ENCODE results near the gene DYNC1H1.

DYNC1H1 gene

DNA sequence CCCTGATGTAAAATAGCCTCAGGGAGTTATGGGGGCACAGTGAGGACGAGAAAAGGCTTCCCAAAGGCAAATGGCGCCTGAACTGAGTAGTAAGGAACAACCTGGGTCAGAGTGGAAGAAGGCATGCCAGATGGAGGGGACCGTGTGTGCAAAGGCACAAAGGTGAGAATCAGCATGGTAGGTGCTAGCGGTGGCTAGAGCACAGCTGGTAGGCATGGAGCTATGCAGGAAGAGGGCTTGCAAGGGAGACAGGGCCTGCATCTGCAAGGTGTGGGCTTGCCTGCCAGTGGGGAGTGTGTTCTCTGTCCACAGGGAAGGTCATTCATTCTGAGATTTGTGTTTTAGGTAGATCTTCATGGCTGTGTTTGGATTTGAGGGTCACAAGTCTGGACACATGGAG lies 141.0 kb downstream of the DYNC1H1 start:
- Histone ChIP-seq H3K4me2 (no peak overlapping the region), H3K4me3 (IDR thresholded peaks at IDR 0.05; ENCODE audit: insufficient read depth, low read depth, low read length) (no peak overlapping the region), H2AFZ (ENCODE audit: low read depth) (no peak overlapping the region), H3K4me1 (ENCODE audit: low read depth, poor library complexity, severe bottlenecking) (no peaks in the 10 kb centered on the region), H3K27ac (no peak overlapping the region), H3K9ac (no peak overlapping the region), H3K27me3 (ENCODE audit: insufficient read depth, low read depth) (no peaks in the 10 kb centered on the region), H3K36me3 (ENCODE audit: insufficient read depth) (no peaks in the 10 kb centered on the region), H4K20me1 (ENCODE audit: insufficient read depth) (no peaks in the 10 kb centered on the region), H3K79me2 (ENCODE audit: insufficient read depth, low read depth) (no peaks in the 10 kb centered on the region)
- TF ChIP-seq, protein P1, sequence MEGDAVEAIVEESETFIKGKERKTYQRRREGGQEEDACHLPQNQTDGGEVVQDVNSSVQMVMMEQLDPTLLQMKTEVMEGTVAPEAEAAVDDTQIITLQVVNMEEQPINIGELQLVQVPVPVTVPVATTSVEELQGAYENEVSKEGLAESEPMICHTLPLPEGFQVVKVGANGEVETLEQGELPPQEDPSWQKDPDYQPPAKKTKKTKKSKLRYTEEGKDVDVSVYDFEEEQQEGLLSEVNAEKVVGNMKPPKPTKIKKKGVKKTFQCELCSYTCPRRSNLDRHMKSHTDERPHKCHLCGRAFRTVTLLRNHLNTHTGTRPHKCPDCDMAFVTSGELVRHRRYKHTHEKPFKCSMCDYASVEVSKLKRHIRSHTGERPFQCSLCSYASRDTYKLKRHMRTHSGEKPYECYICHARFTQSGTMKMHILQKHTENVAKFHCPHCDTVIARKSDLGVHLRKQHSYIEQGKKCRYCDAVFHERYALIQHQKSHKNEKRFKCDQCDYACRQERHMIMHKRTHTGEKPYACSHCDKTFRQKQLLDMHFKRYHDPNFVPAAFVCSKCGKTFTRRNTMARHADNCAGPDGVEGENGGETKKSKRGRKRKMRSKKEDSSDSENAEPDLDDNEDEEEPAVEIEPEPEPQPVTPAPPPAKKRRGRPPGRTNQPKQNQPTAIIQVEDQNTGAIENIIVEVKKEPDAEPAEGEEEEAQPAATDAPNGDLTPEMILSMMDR (conservative IDR thresholded peaks at IDR 0.05; ENCODE audit: low read depth, low read length), result no peak

All from KMS-11 (cell line).